Upper lobe of left lung (tissue), 4 donors: Measurements from ENCODE around the gene CARMIL1.

ENCODE experiments used
- EP300 ChIP-seq, 4 donors: sonication (generic); formaldehyde crosslinking; IDR thresholded peaks; one replicate each; pipeline ENCODE4 v1.5.1; 2017; ENCODE audit warnings: antibody characterized with exemption in 4 of 4, control low read depth in 2 of 4
- POLR2A ChIP-seq, 4 donors: fragments of 450-650 bp; IDR thresholded peaks; one replicate each; pipeline ENCODE4 v1.5.1; 2016 to 2017; ENCODE audit warnings: antibody characterized with exemption in 4 of 4, mild to moderate bottlenecking in 2 of 4

DNA sequence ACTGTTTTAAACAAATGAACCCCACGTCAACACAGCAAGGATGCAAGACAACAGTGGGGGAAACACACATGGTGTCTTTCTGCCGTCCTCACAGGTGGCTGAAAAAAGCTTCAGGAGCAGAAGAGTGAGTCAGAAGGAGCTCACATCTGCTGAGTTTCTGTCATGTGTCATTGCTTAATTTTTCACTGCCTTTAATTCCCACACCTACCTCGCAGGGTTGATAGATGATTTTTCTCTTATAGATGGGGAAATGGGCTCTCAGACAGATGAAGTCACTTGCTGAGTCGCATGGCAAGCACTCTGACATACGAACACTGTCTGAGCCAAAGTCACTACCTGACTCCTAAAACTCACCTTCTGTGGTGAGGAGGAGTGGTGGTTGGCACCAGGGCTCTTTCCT is 28.3 kb upstream of the CARMIL1 start:
- TF ChIP-seq POLR2A (IDR thresholded peaks at IDR 0.05) (no peak), EP300 (IDR thresholded peaks at IDR 0.05) (no peak)
